GM23248 (cell line): ENCODE results near the gene GIPC2. TPM values are rescaled to one million over a fixed set of nuclear protein-coding genes. Genes with fewer than 3 reads are reported as not detected.
"Not testable (repeated sequence)": the region's sequence is repeated elsewhere in the genome, so short reads cannot be mapped to it uniquely, and the experiment has no call there.

Experiments
- DNase-seq: peaks from one replicate; pipeline ENCODE4 v3.0.0-alpha.2; 2015
- H2AFZ ChIP-seq: fragments of 200-600 bp; sonication (generic); 2 replicates; pipeline ENCODE4 v1.6.1; 2016; ENCODE audit warnings: antibody characterized with exemption
- H3F3A ChIP-seq: fragments of 200-600 bp; sonication (generic); 2 replicates; pipeline ENCODE4 v1.6.1; 2016; ENCODE audit warnings: mild to moderate bottlenecking, antibody characterized with exemption, mixed run types; ENCODE audit not compliant: insufficient read depth
- H3K27ac ChIP-seq: fragments of 200-600 bp; sonication (generic); 2 replicates; pipeline ENCODE4 v1.5.1; 2016; ENCODE audit warnings: mild to moderate bottlenecking
- H3K27me3 ChIP-seq: fragments of 200-600 bp; sonication (generic); replicated peaks from 2 replicates; pipeline ENCODE4 v1.6.1; 2016; ENCODE audit warnings: mild to moderate bottlenecking; ENCODE audit not compliant: insufficient read depth
- H3K36me3 ChIP-seq: fragments of 200-600 bp; sonication (generic); 2 replicates; pipeline ENCODE4 v1.6.1; 2016; ENCODE audit warnings: low read depth, mild to moderate bottlenecking
- H3K4me1 ChIP-seq: fragments of 200-600 bp; sonication (generic); 2 replicates; pipeline ENCODE4 v1.6.1; 2016; ENCODE audit warnings: mild to moderate bottlenecking; ENCODE audit not compliant: insufficient read depth
- H3K4me2 ChIP-seq: fragments of 200-600 bp; sonication (generic); one replicate; pipeline ENCODE4 v1.6.1; 2016; ENCODE audit warnings: mild to moderate bottlenecking; ENCODE audit not compliant: unreplicated experiment
- H3K4me3 ChIP-seq: fragments of 200-600 bp; sonication (generic); 2 replicates; pipeline ENCODE4 v1.5.1; 2016; ENCODE audit warnings: mild to moderate bottlenecking
- H3K79me2 ChIP-seq: fragments of 200-600 bp; sonication (generic); 2 replicates; pipeline ENCODE4 v1.6.1; 2016; ENCODE audit warnings: mild to moderate bottlenecking; ENCODE audit not compliant: insufficient read depth
- H3K9ac ChIP-seq: fragments of 200-600 bp; sonication (generic); 2 replicates; pipeline ENCODE4 v1.6.1; 2016; ENCODE audit warnings: mild to moderate bottlenecking
- H3K9me2 ChIP-seq: fragments of 200-600 bp; sonication (generic); 2 replicates; pipeline ENCODE4 v1.6.1; 2016; ENCODE audit warnings: mixed run types, mild to moderate bottlenecking, moderate library complexity; ENCODE audit not compliant: insufficient read depth
- H3K9me3 ChIP-seq: fragments of 200-600 bp; sonication (generic); one replicate; pipeline ENCODE4 v1.6.1; 2017; ENCODE audit warnings: low read depth
- H4K20me1 ChIP-seq: fragments of 200-600 bp; sonication (generic); 2 replicates; pipeline ENCODE4 v1.6.0; 2016; ENCODE audit not compliant: insufficient read depth
- EZH2 ChIP-seq: fragments of 200-600 bp; sonication (generic); IDR thresholded peaks from 2 replicates; pipeline ENCODE4 v1.6.1; 2018; ENCODE audit warnings: antibody characterized with exemption, mild to moderate bottlenecking; ENCODE audit not compliant: insufficient read depth, poor library complexity, severe bottlenecking
- EZH2phosphoT487 ChIP-seq: fragments of 200-600 bp; sonication (generic); IDR thresholded peaks from 2 replicates; pipeline ENCODE4 v1.6.1; 2018; ENCODE audit warnings: antibody characterized with exemption, moderate library complexity, mild to moderate bottlenecking, low read depth; ENCODE audit not compliant: insufficient read depth
- WGBS, 2 experiments: methylation state at CpG; one replicate each; pipeline ENCODE4 v1.1.6; 2015 to 2017; ENCODE audit warnings: low lambda C conversion rate in 2 of 2, low coverage in 1 of 2; ENCODE audit errors: missing lambda C conversion rate in 2 of 2; 5-methylcytosine and 5-hydroxymethylcytosine counted together
- in situ Hi-C: fragments of 300-500 bp; cut with MboI; formaldehyde crosslinking; loops from 2 replicates; pipeline ENCODE4 v1.15.0; 2020
- polyA plus RNA-seq: library from polyadenylated mRNA; unstranded; fragments of >200 nt; fragmentation: Nextera tagmentation; extraction: Ambion mirVana; gene quantifications from 2 replicates; pipeline ENCODE4 v1.2.1, GENCODE V29; 2016
- total RNA-seq: library from RNA; depleted of rRNA; stranded (reverse); fragments of >200 nt; shearing (Covaris generic); gene quantifications from 2 replicates; pipeline ENCODE4 v1.2.3, GENCODE V29; 2014; rRNA removed

The GIPC2 gene, protein sequence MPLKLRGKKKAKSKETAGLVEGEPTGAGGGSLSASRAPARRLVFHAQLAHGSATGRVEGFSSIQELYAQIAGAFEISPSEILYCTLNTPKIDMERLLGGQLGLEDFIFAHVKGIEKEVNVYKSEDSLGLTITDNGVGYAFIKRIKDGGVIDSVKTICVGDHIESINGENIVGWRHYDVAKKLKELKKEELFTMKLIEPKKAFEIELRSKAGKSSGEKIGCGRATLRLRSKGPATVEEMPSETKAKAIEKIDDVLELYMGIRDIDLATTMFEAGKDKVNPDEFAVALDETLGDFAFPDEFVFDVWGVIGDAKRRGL
- 0.32 and 0.51 TPM in 2 replicates for total RNA-seq
- 0.68 and 0.75 TPM in 2 replicates for polyA plus RNA-seq

DNA sequence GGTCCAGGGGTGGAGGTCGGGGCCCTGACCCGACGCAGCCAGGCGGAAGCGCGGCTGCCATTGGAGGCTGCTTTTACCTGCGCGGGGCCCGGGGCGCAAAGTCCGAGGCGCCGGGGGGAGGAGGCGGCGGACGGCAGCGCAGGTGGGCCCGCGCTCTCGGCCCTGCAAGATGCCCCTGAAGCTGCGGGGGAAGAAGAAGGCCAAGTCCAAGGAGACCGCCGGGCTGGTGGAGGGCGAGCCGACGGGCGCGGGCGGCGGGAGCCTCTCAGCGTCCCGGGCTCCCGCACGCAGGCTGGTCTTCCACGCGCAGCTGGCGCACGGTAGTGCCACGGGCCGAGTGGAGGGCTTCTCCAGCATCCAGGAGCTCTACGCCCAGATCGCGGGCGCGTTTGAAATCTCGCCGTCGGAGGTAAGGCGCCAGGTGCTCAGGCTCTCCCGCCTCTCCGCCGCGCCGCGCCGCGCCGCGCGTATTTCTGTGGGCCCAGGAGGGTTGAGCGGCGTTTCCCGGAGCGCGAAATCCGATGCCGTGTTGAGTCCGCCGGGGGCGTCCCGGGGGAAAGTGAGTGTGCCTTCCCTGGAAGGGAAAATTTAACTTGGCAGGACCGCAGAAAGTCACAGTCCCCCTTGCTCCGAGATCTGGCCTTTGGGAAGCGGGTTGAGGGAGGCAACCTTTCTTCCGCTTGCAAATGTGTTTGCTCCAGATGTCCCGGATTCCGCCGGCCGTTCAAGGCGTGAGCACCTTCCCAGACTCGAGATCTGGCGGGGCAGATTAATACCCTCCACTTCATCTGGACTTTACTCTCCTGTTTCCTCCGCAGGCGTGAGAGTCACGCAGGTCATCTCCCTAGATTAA, at the start of gene GIPC2:
Gene GIPC2 (plus strand): TSS at position 41 of the 853 bp plus-strand sequence. CDS start 129 bp downstream, at position 170.
- no peaks in the 10 kb centered on the region for H3K36me3 ChIP-seq
- no peaks in the 10 kb centered on the region for H3K9me2 ChIP-seq
- H4K20me1 ChIP-seq, result no peaks in the 10 kb centered on the region
- H3K4me3 ChIP-seq, result peak within 1 kb of the TSS; percentile 72
- TF ChIP-seq EZH2 (no peak), EZH2phosphoT487 (no peak)
- no peaks in the 10 kb centered on the region for H3K79me2 ChIP-seq
- peak within 1 kb of the TSS; percentile 85 for H2AFZ ChIP-seq
- DNase-seq, result peak; percentile 60
- no peaks in the 10 kb centered on the region for H3K4me1 ChIP-seq
- H3K27ac ChIP-seq, result no peak within 1 kb of the TSS
- no peaks in the 10 kb centered on the region for H3K9me3 ChIP-seq
- WGBS, 2 experiments, result 6 to 7% methylated on average over 58 to 77 of the region's 85 CpGs
- H3K4me2 ChIP-seq, result peak within 1 kb of the TSS; percentile 65
- peak within 1 kb of the TSS; percentile 37 for H3K9ac ChIP-seq
- no peaks in the 10 kb centered on the region for H3F3A ChIP-seq
- in situ Hi-C loops, result no loop called here
- H3K27me3 ChIP-seq, result no peaks in the 10 kb centered on the region

DNA sequence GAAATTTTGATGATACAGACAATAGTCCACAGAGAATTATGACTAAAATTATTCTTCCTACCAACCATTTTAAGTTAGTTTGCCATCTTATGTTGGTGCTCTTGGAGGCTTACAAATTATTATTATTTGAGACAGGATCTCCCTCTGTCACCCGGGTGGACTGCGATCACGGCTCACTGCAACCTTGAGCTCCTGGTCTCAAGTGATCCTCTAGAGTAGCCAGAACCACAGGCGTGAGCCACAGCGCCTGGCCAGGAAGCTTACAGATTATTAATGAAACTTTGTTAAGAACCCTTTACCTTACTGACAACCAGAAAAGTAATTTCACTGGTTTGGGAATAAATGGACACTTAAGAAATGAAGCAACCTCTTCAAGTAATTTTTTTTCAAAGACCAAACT, 49.0 kb upstream of the GIPC2 start:
- Histone ChIP-seq H2AFZ (no peak overlapping the region), H3K4me1 (peaks cover 8% of the 10 kb centered on the region; the same call in 1 of the 2 replicates), H3K79me2 (peaks cover 96% of the 10 kb centered on the region), H4K20me1 (no peaks in the 10 kb centered on the region), H3K4me3 (no peak overlapping the region), H3K4me2 (no peak overlapping the region), H3K27me3 (no peaks in the 10 kb centered on the region), H3K9me3 (no peaks in the 10 kb centered on the region), H3K27ac (no peak overlapping the region), H3K9me2 (no peaks in the 10 kb centered on the region), H3K36me3 (peaks cover 11% of the 10 kb centered on the region; the same call in 1 of the 2 replicates), H3F3A (0 out of 2 replicates have a peak, but pooled peaks cover 9% of the 10 kb centered on the region), H3K9ac (no peak overlapping the region)
- in situ Hi-C loops, result no loop called here
- DNase-seq, result no peak
- TF ChIP-seq EZH2phosphoT487, result no peak
- TF ChIP-seq EZH2, result no peak
- 96 to 97% methylated on average over 5 of the region's 5 CpGs for WGBS, 2 experiments

DNA sequence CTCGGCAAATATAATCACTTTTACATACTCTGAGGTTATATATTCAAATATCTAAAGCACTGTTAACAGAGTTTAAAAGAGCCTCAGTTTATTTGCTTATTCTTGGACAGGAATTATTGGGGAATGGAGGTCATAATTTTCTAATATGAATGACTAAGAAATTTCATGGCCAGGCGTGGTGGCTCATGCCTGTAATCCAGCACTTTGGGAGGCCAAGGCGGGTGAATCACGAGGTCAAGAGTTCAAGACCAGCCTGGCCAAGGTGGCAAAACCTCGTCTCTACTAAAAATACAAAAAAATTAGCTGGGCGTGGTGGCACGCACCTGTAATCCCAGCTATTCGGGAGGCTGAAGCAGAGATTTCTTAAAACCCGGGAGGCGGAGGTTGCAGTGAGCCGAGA, 45.2 kb upstream of the GIPC2 start:
- WGBS, 2 experiments, result 81 to 86% methylated on average over 11 of the region's 11 CpGs
- DNase-seq, H3K9me2 ChIP-seq, H3K4me2 ChIP-seq, H4K20me1 ChIP-seq, H3K4me3 ChIP-seq, H3K9me3 ChIP-seq, H2AFZ ChIP-seq, H3K36me3 ChIP-seq, H3K9ac ChIP-seq, in situ Hi-C loops, H3K27me3 ChIP-seq: not testable (repeated sequence)
- Histone ChIP-seq H3K79me2 (peaks cover 91% of the 10 kb centered on the region), H3K4me1 (peaks cover 26% of the 10 kb centered on the region), H3F3A (peaks cover 43% of the 10 kb centered on the region), H3K27ac (0 out of 2 replicates have a peak overlapping the region, but pooled peaks have one; percentile 1)

DNA sequence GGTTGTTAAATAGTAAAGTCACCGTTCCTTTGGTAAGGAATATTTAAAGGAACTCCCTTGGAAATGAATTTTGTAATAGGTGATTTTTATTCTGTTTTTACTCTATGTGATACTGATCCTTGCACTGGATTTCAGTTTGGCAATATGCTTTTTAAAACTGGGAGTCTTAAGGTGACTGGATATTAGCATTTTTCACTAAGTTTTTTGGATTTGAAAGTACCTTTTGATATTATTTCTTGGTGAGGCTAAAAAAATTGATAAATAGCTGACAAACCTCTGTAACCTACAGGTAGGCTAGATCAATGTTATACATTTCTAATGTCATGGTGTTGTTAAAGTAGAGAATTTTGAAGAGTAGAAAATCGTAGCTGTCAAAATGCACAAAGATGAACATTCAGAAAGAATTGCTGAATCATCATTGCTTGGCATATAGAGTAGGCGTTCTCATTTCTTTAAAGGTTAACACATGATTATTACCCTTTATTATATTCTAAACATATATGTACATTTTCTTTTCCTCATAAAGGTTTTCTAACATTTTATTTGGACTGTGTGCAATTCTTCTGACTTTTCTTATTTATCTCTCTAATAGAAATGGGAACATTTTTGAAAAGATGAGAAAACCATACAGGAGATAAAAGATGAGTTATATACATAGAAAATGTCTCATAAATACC, 42.6 kb upstream of the GIPC2 start:
- peak overlapping the region; percentile 95 for H3K4me3 ChIP-seq
- 37 to 38% methylated on average over 3 of the region's 3 CpGs for WGBS, 2 experiments
- DNase-seq, result peak; percentile 49
- H3K79me2 ChIP-seq, result peaks cover 93% of the 10 kb centered on the region
- 0 out of 2 replicates have a peak, but pooled peaks cover 8% of the 10 kb centered on the region for H3K36me3 ChIP-seq
- 0 out of 2 replicates have a peak, but pooled peaks cover 8% of the 10 kb centered on the region for H4K20me1 ChIP-seq
- in situ Hi-C loops, result no loop called here
- H3K9ac ChIP-seq, result peak overlapping the region; percentile 96
- H3K4me2 ChIP-seq, result peak overlapping the region; percentile 97
- peaks cover 26% of the 10 kb centered on the region for H3K4me1 ChIP-seq
- H3K27ac ChIP-seq, result peak overlapping the region; percentile 91
- H3F3A ChIP-seq, result peaks cover 66% of the 10 kb centered on the region
- H2AFZ ChIP-seq, result peak overlapping the region; percentile 54; the same call in 1 of the 2 replicates
- TF ChIP-seq EZH2, result no peak
- TF ChIP-seq EZH2phosphoT487, result no peak
- H3K9me3 ChIP-seq, result no peaks in the 10 kb centered on the region
- H3K27me3 ChIP-seq, result no peaks in the 10 kb centered on the region
- no peaks in the 10 kb centered on the region for H3K9me2 ChIP-seq
